HG03039 (cell line): ENCODE data around the gene HCFC2.
A peak's percentile ranks its signal among the peaks of the same experiment; 100 is the strongest.
"Not testable (repeated sequence)": the region's sequence is repeated elsewhere in the genome, so short reads cannot be mapped to it uniquely, and the experiment has no call there.

ENCODE experiments used
- ATAC-seq: cut with Tn5 transposase; IDR thresholded peaks from one replicate; pipeline ENCODE4 v1.9.1; 2021; ENCODE audit warnings: mild to moderate bottlenecking, moderate library complexity; ENCODE audit not compliant: unreplicated experiment

HCFC2 gene

GRCh38 chr12:104064031-104064841 is at the start of gene HCFC2:
TSS of gene HCFC2 (plus strand) at chr12:104064531. CDS start at chr12:104064561, 30 bp downstream.
- ATAC-seq: peak; percentile 84

GRCh38 chr12:104021862-104022261 is 42.5 kb upstream of the HCFC2 start:
- ATAC-seq: not testable (repeated sequence)

DNA sequence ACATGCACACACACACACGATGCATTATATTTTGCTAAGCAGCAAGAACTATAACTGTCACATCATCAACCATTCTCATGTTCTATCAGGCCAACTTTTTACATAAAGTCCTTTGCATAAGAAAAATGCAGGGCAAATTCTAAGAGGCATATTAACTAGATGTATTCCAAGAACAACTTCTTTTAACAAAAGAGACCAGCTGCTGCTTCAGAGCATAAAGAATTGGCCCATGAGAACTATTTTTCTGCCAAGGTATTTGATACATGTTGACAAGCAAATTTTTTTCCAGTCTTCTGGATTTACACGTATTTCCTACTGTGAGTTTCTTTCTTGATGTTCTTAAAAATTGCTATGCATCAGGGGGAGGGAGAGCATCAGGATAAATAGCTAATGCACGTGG is 41.5 kb upstream of the HCFC2 start:
- no peak for ATAC-seq

GRCh38 chr12:104023710-104024109 is 40.6 kb upstream of the HCFC2 start:
- ATAC-seq: no peak

GRCh38 chr12:104024348-104024747 is 40.0 kb upstream of the HCFC2 start:
- ATAC-seq: no peak

DNA sequence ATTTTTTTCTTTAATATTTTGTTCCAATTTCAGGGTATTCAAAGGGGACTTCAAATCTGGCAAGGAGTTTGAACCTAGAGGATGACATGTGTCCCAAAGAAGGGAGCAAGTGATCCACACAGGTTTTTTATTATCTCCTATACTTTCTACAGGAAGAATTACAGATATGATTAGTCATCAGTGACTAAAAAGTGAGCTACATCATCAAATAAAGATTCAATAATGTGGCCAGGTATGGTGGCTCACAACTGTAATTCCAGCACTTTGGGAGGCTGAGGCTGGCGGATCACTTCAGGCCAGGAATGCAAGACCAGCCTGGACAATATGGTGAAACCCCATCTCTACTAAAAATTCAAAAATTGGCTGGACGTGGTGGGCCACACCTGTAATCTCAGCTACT is 38.6 kb upstream of the HCFC2 start:
- no peak for ATAC-seq

- no peak for ATAC-seq
Observed at GRCh38 chr12:104026841-104027599, 37.3 kb upstream of the HCFC2 start.

GRCh38 chr12:104030596-104030995 is 33.7 kb upstream of the HCFC2 start:
- ATAC-seq: not testable (repeated sequence)

GRCh38 chr12:104036143-104036542 is 28.2 kb upstream of the HCFC2 start:
- ATAC-seq: not testable (repeated sequence)

GRCh38 chr12:104039769-104040168 is 24.6 kb upstream of the HCFC2 start:
- ATAC-seq: not testable (repeated sequence)

DNA sequence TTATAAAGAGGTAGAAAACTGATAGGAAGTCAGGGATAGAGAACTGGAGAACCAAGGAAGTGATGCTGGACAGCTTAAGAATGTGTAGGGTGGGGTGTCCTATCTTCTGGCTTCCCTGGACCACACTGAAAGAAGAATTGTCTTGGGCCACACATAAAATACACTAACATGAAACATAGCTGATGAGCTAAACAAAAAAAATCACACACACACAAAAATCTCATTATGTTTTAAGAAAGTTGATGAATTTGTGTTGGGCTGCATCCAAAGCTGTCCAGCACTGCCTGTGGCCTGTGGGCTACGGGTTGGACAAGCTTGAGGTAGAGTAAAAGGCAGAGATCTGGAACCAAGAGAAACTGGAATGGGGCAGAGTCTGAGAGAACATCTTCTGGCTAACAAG is 21.8 kb upstream of the HCFC2 start:
- ATAC-seq: no peak

DNA sequence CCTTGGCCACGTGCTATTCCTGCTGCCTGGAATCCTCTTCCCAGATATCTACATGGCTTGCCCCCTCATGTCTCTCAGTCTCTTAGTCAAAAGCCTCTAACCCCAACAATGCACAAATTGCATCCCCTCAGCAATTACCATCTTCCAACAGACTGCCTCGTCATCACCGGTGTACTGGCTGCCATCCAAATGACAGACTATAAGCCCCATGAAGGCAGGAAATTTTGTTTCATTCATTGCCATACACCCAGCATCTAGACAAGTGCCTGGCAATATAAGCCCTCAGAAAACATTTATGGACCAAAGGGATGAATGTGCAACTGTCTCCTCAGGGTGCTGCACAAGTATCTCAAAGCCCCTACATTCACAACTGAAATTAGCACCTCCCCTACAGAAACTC is 20.2 kb upstream of the HCFC2 start:
- no peak for ATAC-seq

DNA sequence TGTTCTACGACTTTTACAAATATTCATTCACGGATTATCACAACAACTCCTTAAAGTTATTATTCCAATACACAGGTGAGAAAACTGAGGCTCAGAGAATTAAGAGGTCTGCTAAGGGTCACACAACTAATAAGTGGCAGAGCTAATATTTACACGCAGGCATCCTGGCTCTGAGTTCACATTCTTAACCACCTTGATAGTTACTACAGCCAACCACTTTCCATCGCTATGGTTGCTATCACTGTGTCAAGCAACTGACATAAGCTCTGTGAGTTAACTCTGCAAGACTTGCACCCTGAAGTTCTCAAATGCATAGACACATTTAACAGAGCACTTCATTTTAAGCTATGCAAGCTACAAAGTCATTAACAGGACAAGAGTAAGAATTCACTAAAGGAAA is 18.0 kb upstream of the HCFC2 start:
- no peak for ATAC-seq

GRCh38 chr12:104048162-104048561 is 16.2 kb upstream of the HCFC2 start:
- ATAC-seq: no peak

GRCh38 chr12:104048811-104049210 is 15.5 kb upstream of the HCFC2 start:
- ATAC-seq: no peak

- ATAC-seq: no peak
Observed at GRCh38 chr12:104049278-104049902, 14.9 kb upstream of the HCFC2 start.

- ATAC-seq: no peak
Observed at GRCh38 chr12:104049903-104050356, 14.4 kb upstream of the HCFC2 start, which contains the start of gene GLT8D2. TSS of gene GLT8D2 (minus strand) at chr12:104050187. CDS start at chr12:104019648, 30,539 bp downstream.

DNA sequence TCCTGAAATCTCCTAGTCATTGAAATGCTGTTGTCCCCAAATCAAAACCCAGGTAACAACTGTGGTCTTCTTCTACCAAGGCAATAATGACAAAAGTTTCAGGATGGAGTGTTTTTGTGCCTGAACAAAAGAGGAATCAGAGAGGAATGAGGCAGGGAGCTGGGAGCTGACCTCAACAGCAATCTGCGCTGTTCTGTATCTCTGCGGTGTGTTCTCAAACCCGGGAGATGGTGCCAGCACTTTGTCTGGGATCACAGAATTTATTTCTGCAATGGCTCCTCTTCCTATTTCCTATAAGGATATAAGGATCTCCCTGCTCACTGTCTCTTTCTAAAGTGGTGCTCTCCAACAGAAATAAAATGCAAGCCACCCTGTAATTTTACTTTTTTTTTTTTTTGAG is 13.9 kb upstream of the HCFC2 start:
- no peak for ATAC-seq

DNA sequence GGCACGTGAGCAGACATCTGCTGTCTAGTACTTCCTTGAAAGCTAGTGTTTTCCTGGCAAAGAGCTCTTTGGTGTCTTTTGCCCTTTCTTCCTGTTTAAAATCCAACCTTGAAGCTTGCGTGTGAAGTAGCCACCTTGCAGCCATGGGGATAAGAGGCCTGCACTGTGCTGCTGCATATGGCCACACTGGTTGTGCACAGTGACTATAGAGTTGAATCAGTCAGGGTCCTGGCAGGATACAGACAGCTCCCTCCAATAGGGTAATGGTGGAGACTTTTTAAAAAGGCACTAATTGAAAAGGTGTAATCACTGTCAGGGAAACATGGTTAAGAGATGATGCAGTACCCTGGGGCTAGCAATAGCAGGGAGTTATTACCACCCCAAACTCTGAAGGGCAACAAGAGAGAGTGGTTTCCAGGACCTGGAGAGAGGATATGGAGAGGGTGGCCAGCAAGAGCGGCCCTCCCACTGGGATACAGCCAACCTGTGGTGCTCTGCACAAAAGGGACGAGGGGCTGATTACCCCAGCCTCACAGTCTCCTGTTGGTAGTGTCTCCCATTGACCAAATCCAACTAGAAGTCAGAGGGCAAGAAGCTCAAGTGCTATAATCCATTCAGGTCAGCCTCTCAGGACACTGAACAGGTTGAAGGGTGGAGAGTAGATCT is 9.5 kb upstream of the HCFC2 start:
- ATAC-seq: no peak

- no peak for ATAC-seq
Observed at GRCh38 chr12:104055686-104056388, 8.5 kb upstream of the HCFC2 start.
